Esophagus squamous epithelium (tissue), 4 donors: Measurements from ENCODE around the gene PAQR8.

Source experiments
- POLR2A ChIP-seq, 4 donors: fragments of 450-650 bp; IDR thresholded peaks; one replicate each; pipeline ENCODE4 v1.6.1; 2017; ENCODE audit warnings: antibody characterized with exemption in 4 of 4, mild to moderate bottlenecking in 4 of 4, moderate library complexity in 3 of 4
- TF ChIP-seq, protein P1 (sequence below), 6 experiments: fragments of 450-650 bp in 4 of 6; fragments of 200-600 bp in 2 of 6; sonication (generic) in 2 of 6; IDR thresholded peaks; one replicate each; pipeline ENCODE4 v1.5.1; 2016 to 2019; ENCODE audit warnings: antibody characterized with exemption in 6 of 6, mild to moderate bottlenecking in 4 of 6, moderate library complexity in 4 of 6

DNA sequence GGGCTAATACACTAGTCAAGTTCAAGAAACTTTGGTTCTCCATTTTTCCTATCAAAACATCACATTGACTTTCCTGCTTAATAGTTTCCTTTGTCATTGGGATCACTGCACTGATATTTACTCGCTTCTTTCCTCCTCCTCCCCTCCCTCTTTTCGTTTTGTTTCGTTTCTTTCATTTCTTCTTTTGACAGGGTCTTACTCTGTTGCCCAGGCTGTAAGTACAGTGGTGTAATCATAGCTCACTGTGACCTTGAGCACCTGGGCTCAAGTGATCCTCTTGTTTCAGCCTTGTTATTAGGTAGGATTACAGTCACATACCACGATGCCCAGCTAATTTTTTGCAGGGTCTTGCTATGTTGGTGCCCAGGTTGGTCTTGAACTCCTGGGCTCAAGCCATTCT, 12.3 kb downstream of the PAQR8 start:
- TF ChIP-seq, protein P1, sequence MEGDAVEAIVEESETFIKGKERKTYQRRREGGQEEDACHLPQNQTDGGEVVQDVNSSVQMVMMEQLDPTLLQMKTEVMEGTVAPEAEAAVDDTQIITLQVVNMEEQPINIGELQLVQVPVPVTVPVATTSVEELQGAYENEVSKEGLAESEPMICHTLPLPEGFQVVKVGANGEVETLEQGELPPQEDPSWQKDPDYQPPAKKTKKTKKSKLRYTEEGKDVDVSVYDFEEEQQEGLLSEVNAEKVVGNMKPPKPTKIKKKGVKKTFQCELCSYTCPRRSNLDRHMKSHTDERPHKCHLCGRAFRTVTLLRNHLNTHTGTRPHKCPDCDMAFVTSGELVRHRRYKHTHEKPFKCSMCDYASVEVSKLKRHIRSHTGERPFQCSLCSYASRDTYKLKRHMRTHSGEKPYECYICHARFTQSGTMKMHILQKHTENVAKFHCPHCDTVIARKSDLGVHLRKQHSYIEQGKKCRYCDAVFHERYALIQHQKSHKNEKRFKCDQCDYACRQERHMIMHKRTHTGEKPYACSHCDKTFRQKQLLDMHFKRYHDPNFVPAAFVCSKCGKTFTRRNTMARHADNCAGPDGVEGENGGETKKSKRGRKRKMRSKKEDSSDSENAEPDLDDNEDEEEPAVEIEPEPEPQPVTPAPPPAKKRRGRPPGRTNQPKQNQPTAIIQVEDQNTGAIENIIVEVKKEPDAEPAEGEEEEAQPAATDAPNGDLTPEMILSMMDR (IDR thresholded peaks at IDR 0.05) = no peak
- no peak for TF ChIP-seq POLR2A (IDR thresholded peaks at IDR 0.05)
